NCI-H69 (cell line): ENCODE data around the gene UBE2O.

Experiments used
- DNase-seq: peaks from one replicate; lab custom pipeline; 2025; lab: John Stamatoyannopoulos, UW

The UBE2O gene

GRCh38 chr17:76345377-76345974 lies 107.5 kb downstream of the UBE2O start:
- no peak for DNase-seq

- DNase-seq: no peak
These were observed 109.8 kb downstream of the UBE2O start for GRCh38 chr17:76343106-76343505.

- no peak for DNase-seq
These were observed 111.7 kb downstream of the UBE2O start for GRCh38 chr17:76341301-76341700.
